ENCODE data around the gene MTHFR.

The MTHFR gene

DNA sequence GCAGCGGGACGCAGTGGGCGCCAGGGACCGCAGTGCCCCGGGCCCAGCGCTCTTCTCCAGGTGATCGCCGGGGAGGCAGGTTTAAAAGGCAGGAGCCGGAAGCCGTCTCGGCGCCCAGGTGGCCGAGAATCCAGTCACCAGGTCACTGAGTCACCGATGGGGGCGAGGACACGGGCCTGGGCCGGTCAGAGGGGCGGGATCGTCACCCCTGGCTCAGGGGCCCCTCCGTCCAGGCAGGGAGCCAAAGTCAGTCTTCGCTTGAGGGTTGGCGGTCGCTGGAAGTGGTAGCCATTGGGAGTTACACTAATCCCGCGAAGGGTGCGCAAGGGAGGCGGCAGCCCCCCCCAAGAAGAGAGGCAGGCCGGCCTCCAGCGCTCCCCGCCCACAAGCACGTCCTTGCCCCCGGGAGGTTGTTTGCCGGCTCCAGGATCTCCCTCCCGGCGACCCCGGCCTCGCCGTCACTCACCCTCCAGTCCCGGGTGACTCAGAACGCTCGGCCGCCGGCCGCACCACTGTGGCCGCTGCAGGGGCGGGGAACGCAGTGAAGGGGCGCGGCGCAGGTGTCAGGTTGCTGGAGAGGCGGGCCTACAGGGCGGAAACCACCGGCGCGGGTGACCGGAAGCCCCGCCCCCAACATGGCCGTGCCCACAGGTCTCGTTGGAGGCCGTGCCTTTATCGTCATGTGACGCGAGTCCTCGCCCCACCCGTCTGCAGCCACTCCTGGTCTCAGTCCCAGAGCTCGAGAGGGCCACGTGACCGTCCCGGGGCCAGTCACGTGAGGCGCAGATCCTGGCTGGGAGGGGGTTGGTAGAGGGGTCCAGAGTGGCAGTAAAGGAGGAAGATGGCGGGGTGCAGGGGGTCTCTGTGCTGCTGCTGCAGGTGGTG, at the start of gene MTHFR, which contains the start of gene CLCN6:
Gene MTHFR (minus strand): TSS at position 543 of the 885 bp plus-strand sequence. CDS start 2,848 bp downstream, outside the sequence.
Gene CLCN6 (plus strand): TSS at position 770 of the 885 bp plus-strand sequence. CDS start 72 bp downstream, at position 842.
- in situ Hi-C loops (cut with MboI; ENCODE audit: low sequenced_read_pairs): no loop called here

DNA sequence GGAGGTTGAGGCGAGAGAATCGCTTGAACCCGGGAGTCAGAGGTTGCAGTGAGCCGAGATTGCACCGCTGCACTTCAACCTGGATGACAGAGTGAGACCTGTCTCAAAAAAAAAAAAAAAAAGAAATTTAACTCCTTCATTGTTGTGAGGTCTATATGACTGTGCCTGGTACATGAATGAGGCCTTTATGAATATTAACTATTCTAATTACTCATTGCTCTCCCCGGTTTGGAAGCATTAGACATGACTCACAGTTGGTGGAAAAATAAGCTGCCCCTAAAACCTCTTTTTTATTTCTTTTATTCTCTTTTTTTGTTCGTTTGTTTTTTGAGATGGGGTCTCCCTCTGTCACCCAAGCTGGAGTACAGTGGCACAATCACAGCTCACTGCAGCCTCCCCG, 49.7 kb upstream of the MTHFR start:
- in situ Hi-C loops (cut with MboI; ENCODE audit: low sequenced_read_pairs): no loop called here

DNA sequence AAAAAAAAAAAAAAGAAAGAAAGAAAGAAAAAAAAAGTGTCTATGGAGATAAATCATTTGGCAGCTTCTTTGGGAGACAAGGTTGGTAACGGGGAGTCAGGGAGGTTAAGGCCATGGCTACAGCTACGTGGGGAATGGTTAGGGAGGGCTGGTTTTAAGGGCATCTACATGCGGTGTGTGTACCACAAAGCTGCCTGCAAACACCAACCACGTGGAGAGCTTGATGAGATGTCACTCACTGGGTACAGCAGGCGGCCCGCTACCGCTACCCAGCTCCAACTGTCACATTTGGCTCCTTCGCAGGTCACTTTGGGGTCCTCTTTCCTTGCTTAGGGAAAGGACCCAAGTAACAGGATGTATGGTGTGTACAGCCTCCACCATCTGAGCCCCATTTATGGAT, 48.8 kb upstream of the MTHFR start:
- in situ Hi-C loops (cut with MboI; ENCODE audit: low sequenced_read_pairs): no loop called here

DNA sequence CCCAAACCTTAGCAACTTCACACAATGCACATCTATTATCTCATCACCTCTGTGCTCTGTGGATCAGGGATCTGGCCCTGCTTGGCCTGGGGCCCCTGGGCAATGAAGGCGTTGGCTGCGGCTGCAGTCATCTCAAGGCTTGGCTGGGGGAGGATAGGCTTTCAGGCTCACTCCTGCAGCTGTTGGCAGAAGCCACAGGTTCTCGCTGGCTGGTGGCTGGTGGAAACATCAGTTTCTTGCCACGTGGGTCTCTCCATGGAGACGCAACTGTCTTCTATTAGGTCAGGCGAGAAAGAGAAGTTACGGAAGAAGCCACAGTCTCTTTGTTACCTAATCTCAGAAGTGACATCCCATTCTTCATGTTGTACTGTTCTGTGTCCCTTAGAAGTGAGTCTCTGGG, 45.4 kb upstream of the MTHFR start:
- in situ Hi-C loops (cut with MboI; ENCODE audit: low sequenced_read_pairs): no loop called here

DNA sequence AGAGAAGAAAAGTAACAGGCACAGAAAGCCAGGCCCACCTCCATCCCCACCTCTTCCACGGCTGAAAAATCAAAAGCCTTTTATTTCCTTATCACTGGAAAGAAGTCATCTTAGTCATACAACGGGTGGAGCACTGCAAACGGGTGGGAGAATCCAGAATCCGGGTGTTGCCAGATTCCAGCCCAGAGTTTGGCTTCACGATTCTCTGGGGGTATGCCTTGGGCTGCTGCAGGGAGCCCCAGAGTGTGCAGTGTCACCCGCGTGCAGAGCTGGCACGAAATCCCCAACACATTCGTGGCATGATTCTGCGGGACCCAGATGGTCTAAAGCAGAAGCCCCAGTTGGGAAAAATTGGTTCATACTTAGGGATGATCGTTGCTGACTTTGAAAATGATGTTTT, 44.4 kb upstream of the MTHFR start:
- in situ Hi-C loops (cut with MboI; ENCODE audit: low sequenced_read_pairs): no loop called here

DNA sequence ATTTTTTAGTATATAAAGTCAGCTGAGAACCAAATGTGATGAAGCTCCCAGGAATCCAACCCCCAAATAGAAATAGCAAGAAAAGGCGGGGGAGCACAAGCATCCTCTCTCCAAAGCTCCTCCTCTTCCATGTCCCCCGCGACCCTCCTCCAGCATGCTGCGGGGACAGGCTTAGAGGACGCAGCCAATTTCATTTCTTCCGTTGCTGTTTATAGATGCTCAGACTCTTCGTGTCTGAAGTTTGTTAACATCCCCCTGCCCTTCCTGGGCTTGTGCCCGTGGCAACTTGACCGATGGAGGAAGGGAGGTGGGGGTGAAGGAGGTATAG, 42.6 kb upstream of the MTHFR start:
- in situ Hi-C loops (cut with MboI; ENCODE audit: low sequenced_read_pairs): no loop called here

DNA sequence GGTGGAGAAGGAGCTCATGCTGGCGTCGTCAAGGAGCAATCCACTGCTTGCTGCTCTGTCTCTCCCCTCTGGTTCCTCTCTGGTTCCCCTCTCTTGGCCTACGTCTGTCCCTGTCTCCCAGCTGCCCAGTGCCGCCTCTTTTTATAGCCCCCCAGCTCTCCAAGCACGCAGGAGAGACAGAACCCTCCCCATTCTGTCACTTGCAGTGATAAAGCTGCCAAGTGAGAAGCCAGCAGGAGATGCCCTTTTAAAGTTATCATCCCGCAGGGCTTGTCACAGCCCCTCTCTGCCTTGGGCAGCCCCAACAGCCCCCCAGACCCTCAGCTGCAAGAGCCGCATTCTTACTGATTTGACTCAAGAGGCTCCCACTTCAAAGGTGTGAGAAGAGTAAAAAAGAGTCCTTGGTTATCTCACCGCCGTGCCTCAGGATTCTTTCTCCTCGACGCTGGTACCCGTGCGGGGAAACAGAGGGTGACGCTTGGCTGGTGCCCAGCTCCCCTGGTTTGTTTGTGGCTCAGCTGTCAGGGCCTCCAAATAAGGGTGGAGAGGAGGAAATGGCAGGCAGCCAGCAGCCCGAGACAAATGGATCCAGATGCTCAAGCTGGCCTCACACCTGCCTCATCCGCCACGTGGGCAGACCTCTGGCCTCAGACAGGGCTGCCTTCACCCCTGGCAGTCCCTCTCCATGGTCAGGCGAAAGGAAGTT, 42.1 kb upstream of the MTHFR start, which contains the start of gene NPPA:
Gene NPPA (minus strand): TSS at position 117 of the 706 bp plus-strand sequence. CDS start 99 bp downstream, at position 18.
- in situ Hi-C loops (cut with MboI; ENCODE audit: low sequenced_read_pairs): no loop called here

DNA sequence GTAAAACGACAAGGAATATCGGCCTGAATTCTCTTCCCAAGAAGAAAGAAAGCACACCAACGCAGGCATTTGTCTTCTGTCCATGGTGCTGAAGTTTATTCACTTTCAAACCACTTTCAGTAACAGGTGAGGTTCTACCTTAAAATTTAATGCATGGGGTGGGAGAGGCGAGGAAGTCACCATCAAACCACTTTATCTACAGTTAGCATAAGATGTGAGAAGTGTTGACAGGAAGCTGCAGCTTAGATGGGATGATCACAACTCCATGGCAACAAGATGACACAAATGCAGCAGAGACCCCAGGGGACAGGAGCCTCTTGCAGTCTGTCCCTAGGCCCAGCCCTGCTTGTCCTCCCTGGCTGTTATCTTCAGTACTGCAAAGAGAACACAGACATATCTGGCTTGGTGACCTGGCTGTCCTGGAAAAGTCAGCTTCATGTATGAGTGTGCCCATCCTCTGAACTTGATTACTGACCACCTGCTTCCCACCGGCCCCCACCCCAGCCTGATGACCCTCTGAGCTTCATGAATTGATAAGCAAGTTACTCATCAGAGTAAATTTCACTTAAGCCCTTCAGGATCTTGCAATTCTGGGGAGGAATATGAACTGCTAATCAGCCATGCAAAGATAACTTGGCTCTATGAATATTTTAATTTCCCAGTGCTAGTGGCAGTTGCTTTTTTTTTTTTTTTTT, 40.0 kb upstream of the MTHFR start:
- in situ Hi-C loops (cut with MboI; ENCODE audit: low sequenced_read_pairs): no loop called here

DNA sequence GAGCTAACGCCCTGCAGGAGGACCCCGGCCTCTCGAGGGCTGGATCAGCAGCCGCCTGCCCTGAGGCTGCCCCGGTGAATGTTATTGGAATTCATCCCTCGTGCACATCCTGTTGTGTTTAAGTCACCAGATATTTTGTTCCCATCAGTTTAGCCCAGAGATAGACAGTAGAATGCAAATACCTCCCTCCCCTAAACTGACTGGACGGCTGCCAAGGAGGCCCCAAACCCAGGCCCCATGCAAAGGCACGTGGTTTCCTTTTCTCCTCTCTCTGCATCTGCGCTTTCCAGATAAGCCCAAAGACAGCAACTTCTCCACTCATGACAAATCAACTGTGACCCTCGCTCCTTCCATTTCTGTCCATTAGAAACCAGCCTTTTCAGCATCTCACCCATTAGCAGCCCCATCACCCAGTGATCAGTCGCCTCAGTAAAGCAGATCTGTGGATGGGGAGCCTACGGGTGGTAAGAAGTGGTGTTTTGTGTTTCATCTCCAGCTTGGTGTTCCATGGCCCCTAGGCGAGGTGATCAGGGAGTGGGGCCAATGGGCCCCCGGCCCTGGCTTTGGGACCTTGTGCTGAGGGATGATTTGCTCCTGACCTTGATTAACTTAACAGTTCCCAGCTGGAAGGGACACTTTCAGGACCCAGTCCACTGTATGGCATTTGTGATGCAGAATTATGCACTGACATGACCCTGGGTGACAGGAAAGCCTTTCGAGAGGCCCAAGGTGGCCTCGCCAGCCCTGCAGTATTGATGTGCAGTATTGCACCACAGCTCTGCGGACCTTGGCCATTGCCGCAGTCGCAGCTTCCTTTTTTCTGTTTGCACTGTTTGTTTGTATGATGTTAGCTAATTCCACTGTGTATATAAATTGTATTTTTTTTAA, 36.6 kb upstream of the MTHFR start:
- in situ Hi-C loops (cut with MboI; ENCODE audit: low sequenced_read_pairs): no loop called here

DNA sequence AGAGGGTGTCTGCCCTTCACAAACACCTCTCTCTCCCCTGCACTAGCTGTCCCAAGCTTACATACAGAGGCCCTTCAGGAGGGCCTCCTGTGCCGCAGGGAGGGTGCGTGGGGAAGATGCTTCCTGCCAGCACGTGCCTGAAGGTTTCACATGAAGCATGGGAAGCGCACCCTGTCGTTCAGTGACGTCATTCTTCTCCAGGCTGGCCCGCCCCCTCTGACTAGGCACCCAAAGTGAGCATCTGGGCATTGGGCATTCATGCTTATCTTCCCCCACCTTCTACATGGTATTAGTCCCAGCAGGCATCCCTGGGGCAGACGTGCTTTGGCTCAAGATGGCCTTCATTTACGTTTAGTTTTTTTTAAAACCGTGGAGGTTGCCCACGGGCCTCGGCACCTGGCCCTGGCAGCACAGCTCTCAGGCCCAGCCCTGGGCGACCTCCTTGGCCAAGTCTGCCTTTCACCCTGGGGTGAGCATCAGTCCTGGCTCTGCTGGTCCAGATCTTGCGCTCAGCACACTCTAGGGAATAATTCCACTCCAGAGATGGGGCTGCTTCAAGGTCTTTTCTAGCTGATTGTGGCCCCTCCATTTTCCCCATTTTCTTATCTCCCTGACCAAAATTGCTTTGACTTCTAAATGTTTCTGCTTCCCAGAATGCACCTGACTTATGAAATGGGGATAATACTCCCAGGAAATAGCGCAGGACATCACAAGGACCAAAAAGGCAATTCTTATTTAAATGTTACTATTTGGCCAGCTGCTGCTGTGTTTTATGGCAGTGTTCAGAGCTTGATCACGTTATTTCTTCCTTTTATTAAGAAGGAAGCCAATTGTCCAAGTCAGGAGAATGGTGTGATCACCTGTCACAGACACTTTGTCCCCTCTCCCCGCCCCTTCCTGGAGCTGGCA, 35.7 kb upstream of the MTHFR start:
- in situ Hi-C loops (cut with MboI; ENCODE audit: low sequenced_read_pairs): no loop called here

DNA sequence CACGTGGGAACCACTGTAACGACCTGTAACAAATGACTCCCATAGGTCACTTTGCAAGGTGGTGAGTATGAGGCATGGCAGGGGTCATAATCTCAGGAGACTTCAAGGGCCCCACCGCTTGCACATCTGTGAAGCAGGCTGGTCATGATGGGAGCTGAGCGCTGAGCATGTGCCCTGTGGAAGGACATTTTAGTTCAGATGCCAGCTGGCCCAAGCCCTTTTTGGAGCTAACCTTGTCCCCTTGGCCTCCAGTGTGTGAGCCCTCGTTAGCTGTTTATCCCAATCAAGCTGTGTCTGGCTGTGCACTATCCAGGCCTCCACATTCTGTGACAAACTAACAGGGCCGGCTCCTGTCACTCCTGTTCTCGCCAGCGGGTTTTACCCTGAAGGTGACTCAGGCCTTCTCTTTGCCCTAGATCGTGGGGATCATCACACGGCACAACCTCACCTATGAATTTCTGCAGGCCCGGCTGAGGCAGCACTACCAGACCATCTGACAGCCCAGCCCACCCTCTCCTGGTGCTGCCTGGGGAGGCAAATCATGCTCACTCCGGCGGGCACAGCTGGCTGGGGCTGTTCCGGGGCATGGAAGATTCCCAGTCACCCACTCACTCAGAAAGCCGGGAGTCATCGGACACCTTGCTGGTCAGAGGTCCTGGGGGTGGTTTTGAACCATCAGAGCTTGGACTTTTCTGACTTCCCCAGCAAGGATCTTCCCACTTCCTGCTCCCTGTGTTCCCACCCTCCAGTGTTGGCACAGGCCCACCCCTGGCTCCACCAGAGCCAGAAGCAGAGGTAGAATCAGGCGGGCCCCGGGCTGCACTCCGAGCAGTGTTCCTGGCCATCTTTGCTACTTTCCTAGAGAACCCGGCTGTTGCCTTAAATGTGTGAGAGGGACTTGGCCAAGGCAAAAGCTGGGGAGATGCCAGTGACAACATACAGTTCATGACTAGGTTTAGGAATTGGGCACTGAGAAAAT, 34.3 kb upstream of the MTHFR start:
- in situ Hi-C loops (cut with MboI; ENCODE audit: low sequenced_read_pairs): no loop called here

DNA sequence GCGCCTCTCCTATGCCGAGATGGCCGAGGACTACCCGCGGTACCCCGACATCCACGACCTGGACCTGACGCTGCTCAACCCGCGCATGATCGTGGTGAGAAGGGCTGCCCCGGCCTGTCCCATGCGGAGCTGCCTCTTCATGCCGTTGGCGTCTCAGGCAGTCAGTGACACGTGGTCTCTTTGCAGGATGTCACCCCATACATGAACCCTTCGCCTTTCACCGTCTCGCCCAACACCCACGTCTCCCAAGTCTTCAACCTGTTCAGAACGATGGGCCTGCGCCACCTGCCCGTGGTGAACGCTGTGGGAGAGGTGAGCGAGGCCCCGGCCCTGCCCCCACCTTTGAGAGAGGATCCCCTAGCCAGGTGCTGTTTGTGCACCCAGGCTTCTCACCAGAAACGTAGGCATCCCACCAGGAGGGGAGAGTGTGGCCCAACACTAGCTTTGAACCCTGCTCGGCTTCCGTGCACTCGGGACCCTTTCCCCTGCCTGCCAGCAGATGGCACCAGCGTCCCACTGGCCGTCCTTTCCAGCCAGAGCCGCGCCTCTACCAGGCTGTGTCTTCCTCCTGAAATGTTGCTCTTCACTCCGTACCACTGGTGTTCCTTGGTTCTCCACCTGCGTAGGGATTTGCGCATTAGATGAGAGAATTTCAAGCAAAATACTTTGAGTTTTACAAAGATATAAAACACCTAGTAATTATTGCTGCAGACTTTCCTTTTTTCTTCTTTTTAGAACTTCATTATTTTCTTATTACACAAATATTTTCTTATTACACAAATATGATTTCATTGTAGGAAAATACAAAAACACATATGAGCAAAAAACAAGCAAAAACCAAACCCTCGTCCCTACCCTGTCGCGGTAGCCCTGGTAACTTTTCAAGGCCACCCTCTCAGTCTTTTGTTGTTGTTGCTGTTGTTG, 32.8 kb upstream of the MTHFR start:
- in situ Hi-C loops (cut with MboI; ENCODE audit: low sequenced_read_pairs): no loop called here

DNA sequence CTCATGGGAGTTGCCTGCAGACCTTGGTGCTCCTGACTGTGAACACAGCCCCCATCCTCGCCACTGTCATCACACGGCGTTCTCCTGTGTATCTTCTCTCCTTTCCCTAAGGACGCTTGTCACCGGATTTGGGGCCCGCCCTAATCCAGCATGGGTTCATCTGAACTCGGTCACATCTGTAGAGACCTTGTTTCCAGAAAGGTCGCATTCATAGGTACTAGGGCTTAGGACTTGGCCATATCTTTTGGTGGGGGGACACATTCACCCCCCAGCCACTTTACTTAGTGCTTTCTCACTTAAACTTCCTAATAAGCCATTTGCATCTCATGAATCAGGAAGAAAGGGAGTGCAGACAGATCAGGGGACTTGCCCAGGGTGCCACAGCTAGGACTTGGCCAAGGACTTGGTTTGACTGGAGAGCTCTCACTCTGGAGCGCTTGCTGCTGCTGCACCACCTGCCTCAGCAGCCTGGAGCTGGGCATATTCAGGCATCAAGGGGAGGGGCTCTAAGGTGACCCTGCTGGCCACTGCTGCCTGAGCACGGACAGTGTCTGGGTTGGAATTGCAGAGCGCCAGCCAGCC, 32.1 kb upstream of the MTHFR start:
- in situ Hi-C loops (cut with MboI; ENCODE audit: low sequenced_read_pairs): no loop called here

DNA sequence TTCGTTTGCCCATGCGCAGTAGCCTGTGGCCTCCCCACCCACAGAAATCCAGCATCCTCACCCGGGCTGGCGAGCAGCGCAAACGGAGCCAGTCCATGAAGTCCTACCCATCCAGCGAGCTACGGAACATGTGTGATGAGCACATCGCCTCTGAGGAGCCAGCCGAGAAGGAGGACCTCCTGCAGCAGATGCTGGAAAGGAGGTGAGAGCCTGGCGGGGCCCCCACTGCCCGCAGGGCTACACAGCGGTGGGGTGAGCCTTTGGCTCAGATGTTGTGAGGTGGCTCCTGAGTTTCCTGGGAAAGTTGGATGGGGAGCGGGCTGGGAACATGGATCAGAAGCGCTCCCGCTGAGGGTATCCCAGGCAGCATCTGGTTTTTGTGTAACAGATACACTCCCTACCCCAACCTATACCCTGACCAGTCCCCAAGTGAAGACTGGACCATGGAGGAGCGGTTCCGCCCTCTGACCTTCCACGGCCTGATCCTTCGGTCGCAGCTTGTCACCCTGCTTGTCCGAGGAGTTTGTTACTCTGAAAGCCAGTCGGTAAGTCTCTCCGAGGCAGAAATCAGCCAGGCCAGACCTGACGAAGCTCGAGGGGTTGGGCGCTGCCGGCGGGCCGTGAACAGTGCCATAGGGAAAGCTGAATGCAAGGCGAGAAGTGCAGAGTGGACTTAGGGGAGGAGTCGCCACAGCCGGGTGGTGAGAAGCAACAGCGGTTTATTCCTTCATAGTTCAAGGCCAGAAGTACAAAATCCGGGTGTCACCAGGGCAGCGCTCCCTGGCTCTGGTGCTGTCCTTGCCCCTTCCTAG, 31.4 kb upstream of the MTHFR start:
- in situ Hi-C loops (cut with MboI; ENCODE audit: low sequenced_read_pairs): no loop called here

DNA sequence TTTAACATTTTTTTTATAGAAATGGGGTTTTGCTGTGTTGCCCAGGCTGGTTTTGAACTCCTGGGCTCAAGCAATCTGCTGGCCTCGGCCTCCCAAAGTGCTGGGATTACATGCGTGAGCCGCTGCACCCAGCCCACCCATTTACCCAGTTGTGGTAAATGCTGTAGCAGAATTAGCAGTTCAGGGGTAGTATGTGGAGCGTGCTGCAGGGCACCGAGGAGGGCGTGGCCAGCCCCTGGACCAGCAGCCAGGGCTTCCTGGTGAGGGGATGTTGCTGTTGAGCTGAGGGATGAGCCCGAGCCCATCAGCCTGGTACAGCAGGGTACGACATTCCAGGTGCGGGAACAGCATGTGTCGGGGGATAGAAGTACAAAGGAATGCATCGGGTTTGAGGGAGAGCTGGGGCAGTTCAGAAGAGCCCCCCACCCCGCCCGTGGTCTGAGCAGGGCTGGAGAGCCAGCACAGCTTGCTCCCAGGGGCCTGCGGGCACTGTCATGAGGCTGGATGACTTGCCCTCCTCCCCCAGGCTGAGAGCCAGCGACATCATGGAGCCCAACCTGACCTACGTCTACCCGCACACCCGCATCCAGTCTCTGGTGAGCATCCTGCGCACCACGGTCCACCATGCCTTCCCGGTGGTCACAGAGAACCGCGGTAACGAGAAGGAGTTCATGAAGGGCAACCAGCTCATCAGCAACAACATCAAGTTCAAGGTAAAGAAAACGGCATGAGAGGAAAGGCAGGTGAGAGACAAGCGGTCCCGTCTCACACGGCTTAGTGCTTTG, 29.9 kb upstream of the MTHFR start:
- in situ Hi-C loops (cut with MboI; ENCODE audit: low sequenced_read_pairs): no loop called here

Measured in hTERT RPE-1 (cell line).